K562 (cell line): Measurements from ENCODE around the gene HNRNPK. TPM values are rescaled to one million over a fixed set of nuclear protein-coding genes. Genes with fewer than 3 reads are reported as not detected.

Experiments
- CBX5 ChIP-seq: IDR thresholded peaks from 2 replicates; pipeline ENCODE4 v1.6.1; 2014; ENCODE audit warnings: low read depth, borderline replicate concordance
- CHD4 ChIP-seq: fragments of 200-600 bp; sonication (generic); IDR thresholded peaks from 3 replicates; pipeline ENCODE4 v1.6.1; 2012; ENCODE audit warnings: low read depth, mild to moderate bottlenecking, mixed read lengths, low read length, inconsistent platforms; ENCODE audit not compliant: insufficient read depth, insufficient replicate concordance, poor library complexity, severe bottlenecking
- DPF2 ChIP-seq: fragments of 450-650 bp; IDR thresholded peaks from 2 replicates; pipeline ENCODE4 v1.6.1; 2016
- FOXA1 ChIP-seq: fragments of 450-650 bp; IDR thresholded peaks from 2 replicates; pipeline ENCODE4 v1.6.1; 2016; ENCODE audit warnings: mild to moderate bottlenecking, borderline replicate concordance
- GTF2E2 ChIP-seq: fragments of 200-800 bp; sonication (Bioruptor generic); IDR thresholded peaks from 2 replicates; pipeline ENCODE4 v1.6.1; 2016; ENCODE audit warnings: missing genetic modification characterization, missing compliant biosample characterization
- HMG20B ChIP-seq: fragments of 250-450 bp; sonication (Bioruptor Pico); IDR thresholded peaks from 2 replicates; pipeline ENCODE4 v1.5.0; 2021; ENCODE audit warnings: mild to moderate bottlenecking
- KAT7 ChIP-seq: sonication (generic); formaldehyde crosslinking; IDR thresholded peaks from 2 replicates; pipeline ENCODE4 v1.8.0; 2022; ENCODE audit warnings: missing genetic modification reagents, mild to moderate bottlenecking, borderline replicate concordance
- NFIC ChIP-seq: fragments of 450-650 bp; IDR thresholded peaks from 2 replicates; pipeline ENCODE4 v1.6.1; 2017; ENCODE audit warnings: mild to moderate bottlenecking, inconsistent platforms
- NFRKB ChIP-seq: fragments of 450-650 bp; IDR thresholded peaks from 2 replicates; pipeline ENCODE4 v1.6.1; 2016; ENCODE audit warnings: low read depth
- PHF8 ChIP-seq: fragments of 200-600 bp; sonication (generic); IDR thresholded peaks from 2 replicates; pipeline ENCODE4 v1.6.1; 2012; ENCODE audit warnings: mixed run types, mild to moderate bottlenecking, inconsistent platforms, low read length, moderate library complexity, borderline replicate concordance
- ZNF780A ChIP-seq: fragments of 250-450 bp; sonication (Bioruptor Pico); IDR thresholded peaks from 2 replicates; pipeline ENCODE4 v1.5.0; 2021; ENCODE audit warnings: mild to moderate bottlenecking
- ZNF785 ChIP-seq: fragments of 250-450 bp; sonication (Bioruptor Pico); IDR thresholded peaks from 2 replicates; pipeline ENCODE4 v1.4.0; 2020; ENCODE audit warnings: mild to moderate bottlenecking
- ZZZ3 ChIP-seq: fragments of 450-650 bp; IDR thresholded peaks from 2 replicates; pipeline ENCODE4 v1.6.1; 2016; ENCODE audit warnings: antibody characterized with exemption, mild to moderate bottlenecking, moderate library complexity
- polyA plus RNA-seq, 8 experiments: library from polyadenylated mRNA; depleted of rRNA in 4 of 8; stranded (reverse) in 5 of 8; unstranded in 3 of 8; fragments of >200 nt; fragmentation: Nextera tagmentation in 2 of 8; fragmentation: Illumina TruSeq in 1 of 8; extraction: Ambion mirVana in 2 of 8; extraction: Trizol in 1 of 8; gene quantifications; 2 replicates each; pipeline versions ENCODE4 v1.2.1 to v1.2.3, GENCODE V29; 2011 to 2014; ENCODE audit warnings: inconsistent platforms in 1 of 8, missing spikeins in 1 of 8
- total RNA-seq, 7 experiments: library from RNA; depleted of rRNA in 6 of 7; stranded (reverse); fragments of >200 nt in 6 of 7; fragmentation: Illumina TruSeq in 2 of 7; extraction: Trizol in 2 of 7; gene quantifications; 2 replicates each; pipeline versions ENCODE4 v1.2.1 to v1.2.3, GENCODE V29; 2011 to 2021; ENCODE audit warnings: low replicate concordance in 1 of 7
- TF ChIP-seq, protein P1 (sequence below): fragments of 450-650 bp; IDR thresholded peaks from 2 replicates; pipeline ENCODE4 v1.6.1; 2018; ENCODE audit not compliant: partially characterized antibody
- TF ChIP-seq, protein P2 (sequence below): sonication (generic); formaldehyde crosslinking; IDR thresholded peaks from 2 replicates; pipeline ENCODE4 v1.8.0; 2022; ENCODE audit warnings: mild to moderate bottlenecking, missing genetic modification reagents
- TF ChIP-seq, protein P3 (sequence below): fragments of 450-650 bp; formaldehyde crosslinking; IDR thresholded peaks from 2 replicates; pipeline ENCODE4 v1.4.0; 2020; ENCODE audit warnings: mild to moderate bottlenecking, moderate library complexity
- TF ChIP-seq, protein P4 (sequence below): sonication (generic); formaldehyde crosslinking; IDR thresholded peaks from 2 replicates; pipeline ENCODE4 v1.8.0; 2022; ENCODE audit warnings: mild to moderate bottlenecking, low read depth, missing genetic modification reagents

Gene HNRNPK
- total and polyA plus RNA-seq, 9 of the 15 experiments (the other 6 are each of a cell fraction or from before 2014, with no cell fraction given) = 224 to 883 (median 618) TPM

DNA sequence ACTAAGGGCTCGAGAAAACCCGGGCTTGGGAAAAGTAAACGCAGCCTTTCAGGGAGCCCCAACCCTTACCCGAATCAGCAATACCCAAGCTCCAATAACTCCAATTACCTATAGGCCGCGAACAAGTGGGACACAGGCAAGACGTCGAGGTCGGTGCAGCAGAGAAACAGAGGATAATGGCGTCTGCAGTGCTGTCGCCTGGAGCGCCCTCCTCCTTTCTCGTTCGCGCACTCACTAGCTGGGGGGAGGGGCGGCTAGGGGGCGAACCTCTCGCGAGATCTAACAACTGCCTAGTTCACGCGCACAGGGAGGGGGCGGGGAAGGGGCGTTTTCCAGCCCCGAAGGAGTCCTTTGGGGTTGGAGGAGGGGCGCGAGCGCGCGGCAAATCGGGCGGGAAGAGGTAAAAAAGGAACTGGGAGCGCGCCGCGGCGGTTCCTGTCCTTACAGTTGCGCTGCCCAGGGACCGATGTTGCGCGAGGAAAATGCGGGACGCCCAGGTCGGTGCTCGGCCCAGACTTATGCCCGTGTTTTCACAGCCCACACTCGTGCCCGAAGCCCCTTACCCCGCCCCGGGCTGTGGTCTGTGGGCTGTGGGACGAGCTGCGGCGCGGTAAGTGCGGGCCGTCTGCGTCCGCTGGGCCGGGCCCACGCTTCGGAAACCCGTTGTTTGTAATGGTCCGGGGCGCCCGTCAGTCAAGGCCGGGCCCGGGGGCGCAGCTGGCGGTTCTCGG lies 545 bp upstream of the HNRNPK start, which contains the start of gene RMI1 (continued):
- TF ChIP-seq DPF2 (no peak; the same call in 1 of the 2 replicates), HMG20B (CRISPR knock-in tag) (no peak), PHF8 (peak; percentile 93), ZZZ3 (no peak), ZNF785 (CRISPR knock-in tag) (no peak), KAT7 (no peak), CHD4 (no peak), GTF2E2 (no peak), CBX5 (no peak), ZNF780A (CRISPR knock-in tag) (no peak), NFIC (no peak), FOXA1 (no peak), NFRKB (peak; percentile 98)
- TF ChIP-seq, protein P1, sequence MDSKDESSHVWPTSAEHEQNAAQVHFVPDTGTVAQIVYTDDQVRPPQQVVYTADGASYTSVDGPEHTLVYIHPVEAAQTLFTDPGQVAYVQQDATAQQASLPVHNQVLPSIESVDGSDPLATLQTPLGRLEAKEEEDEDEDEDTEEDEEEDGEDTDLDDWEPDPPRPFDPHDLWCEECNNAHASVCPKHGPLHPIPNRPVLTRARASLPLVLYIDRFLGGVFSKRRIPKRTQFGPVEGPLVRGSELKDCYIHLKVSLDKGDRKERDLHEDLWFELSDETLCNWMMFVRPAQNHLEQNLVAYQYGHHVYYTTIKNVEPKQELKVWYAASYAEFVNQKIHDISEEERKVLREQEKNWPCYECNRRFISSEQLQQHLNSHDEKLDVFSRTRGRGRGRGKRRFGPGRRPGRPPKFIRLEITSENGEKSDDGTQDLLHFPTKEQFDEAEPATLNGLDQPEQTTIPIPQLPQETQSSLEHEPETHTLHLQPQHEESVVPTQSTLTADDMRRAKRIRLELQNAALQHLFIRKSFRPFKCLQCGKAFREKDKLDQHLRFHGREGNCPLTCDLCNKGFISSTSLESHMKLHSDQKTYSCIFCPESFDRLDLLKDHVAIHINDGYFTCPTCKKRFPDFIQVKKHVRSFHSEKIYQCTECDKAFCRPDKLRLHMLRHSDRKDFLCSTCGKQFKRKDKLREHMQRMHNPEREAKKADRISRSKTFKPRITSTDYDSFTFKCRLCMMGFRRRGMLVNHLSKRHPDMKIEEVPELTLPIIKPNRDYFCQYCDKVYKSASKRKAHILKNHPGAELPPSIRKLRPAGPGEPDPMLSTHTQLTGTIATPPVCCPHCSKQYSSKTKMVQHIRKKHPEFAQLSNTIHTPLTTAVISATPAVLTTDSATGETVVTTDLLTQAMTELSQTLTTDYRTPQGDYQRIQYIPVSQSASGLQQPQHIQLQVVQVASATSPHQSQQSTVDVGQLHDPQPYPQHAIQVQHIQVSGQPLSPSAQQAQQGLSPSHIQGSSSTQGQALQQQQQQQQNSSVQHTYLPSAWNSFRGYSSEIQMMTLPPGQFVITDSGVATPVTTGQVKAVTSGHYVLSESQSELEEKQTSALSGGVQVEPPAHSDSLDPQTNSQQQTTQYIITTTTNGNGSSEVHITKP = no peak
- TF ChIP-seq, protein P2, sequence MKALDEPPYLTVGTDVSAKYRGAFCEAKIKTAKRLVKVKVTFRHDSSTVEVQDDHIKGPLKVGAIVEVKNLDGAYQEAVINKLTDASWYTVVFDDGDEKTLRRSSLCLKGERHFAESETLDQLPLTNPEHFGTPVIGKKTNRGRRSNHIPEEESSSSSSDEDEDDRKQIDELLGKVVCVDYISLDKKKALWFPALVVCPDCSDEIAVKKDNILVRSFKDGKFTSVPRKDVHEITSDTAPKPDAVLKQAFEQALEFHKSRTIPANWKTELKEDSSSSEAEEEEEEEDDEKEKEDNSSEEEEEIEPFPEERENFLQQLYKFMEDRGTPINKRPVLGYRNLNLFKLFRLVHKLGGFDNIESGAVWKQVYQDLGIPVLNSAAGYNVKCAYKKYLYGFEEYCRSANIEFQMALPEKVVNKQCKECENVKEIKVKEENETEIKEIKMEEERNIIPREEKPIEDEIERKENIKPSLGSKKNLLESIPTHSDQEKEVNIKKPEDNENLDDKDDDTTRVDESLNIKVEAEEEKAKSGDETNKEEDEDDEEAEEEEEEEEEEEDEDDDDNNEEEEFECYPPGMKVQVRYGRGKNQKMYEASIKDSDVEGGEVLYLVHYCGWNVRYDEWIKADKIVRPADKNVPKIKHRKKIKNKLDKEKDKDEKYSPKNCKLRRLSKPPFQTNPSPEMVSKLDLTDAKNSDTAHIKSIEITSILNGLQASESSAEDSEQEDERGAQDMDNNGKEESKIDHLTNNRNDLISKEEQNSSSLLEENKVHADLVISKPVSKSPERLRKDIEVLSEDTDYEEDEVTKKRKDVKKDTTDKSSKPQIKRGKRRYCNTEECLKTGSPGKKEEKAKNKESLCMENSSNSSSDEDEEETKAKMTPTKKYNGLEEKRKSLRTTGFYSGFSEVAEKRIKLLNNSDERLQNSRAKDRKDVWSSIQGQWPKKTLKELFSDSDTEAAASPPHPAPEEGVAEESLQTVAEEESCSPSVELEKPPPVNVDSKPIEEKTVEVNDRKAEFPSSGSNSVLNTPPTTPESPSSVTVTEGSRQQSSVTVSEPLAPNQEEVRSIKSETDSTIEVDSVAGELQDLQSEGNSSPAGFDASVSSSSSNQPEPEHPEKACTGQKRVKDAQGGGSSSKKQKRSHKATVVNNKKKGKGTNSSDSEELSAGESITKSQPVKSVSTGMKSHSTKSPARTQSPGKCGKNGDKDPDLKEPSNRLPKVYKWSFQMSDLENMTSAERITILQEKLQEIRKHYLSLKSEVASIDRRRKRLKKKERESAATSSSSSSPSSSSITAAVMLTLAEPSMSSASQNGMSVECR (CRISPR knock-in tag) = no peak
- TF ChIP-seq, protein P3, sequence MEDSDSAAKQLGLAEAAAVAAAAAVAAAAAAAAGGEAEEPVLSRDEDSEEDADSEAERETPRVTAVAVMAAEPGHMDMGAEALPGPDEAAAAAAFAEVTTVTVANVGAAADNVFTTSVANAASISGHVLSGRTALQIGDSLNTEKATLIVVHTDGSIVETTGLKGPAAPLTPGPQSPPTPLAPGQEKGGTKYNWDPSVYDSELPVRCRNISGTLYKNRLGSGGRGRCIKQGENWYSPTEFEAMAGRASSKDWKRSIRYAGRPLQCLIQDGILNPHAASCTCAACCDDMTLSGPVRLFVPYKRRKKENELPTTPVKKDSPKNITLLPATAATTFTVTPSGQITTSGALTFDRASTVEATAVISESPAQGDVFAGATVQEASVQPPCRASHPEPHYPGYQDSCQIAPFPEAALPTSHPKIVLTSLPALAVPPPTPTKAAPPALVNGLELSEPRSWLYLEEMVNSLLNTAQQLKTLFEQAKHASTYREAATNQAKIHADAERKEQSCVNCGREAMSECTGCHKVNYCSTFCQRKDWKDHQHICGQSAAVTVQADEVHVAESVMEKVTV (CRISPR knock-in tag) = no peak
- TF ChIP-seq, protein P4, sequence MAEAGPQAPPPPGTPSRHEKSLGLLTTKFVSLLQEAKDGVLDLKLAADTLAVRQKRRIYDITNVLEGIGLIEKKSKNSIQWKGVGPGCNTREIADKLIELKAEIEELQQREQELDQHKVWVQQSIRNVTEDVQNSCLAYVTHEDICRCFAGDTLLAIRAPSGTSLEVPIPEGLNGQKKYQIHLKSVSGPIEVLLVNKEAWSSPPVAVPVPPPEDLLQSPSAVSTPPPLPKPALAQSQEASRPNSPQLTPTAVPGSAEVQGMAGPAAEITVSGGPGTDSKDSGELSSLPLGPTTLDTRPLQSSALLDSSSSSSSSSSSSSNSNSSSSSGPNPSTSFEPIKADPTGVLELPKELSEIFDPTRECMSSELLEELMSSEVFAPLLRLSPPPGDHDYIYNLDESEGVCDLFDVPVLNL (CRISPR knock-in tag) = no peak
